Glomerular visceral epithelial cell (primary cell): ENCODE measurements around the gene CHTF18.
"Not testable (repeated sequence)": the region's sequence is repeated elsewhere in the genome, so short reads cannot be mapped to it uniquely, and the experiment has no call there.

Source experiments
- DNase-seq: peaks from one replicate; pipeline ENCODE4 v3.0.0-alpha.2; 2016; ENCODE audit errors: extremely low spot score

Gene CHTF18

GRCh38 chr16:830871-831570, 42.6 kb downstream of the CHTF18 start:
- DNase-seq: no peak

DNA sequence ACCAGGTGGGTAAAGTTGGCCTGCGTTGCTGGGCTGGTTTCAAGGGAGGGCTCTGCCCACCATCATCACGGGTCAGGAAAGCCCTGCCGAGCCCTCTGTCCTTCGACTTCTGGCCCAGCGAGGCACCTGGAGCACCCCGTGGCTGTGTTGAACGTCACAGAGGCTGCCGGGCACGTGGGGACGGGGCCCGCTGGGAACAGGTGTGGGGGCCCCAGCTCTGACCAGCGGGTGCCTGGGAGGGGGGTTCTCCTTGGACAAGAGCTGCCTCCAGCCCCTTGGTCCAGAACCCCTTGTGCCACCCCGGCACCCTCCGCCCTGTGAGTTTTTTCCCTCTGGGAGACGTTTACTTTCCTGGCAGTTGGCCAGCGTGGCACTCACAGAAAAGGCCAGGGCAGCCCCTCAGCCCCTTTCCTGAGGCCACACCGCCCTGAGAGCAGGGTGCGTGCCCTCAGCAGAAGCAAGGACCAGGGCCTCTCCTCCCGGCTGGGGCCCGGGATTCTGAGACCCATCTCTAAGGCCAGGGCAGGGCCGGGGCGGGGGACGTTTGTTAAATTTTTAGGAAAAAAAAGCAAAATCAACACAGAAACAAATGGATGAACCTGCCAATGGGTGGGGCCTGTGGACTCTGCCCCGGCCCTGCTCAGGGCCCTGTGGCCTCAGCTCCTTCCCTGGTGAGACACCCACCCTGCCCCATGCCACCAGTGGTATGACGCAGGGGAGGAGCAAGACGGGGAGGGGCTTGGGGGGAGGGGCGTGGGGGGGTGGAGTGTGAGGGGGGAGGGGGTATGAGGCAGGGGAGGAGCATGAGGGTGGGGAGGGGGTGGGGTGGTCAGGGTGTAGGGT, 43.4 kb downstream of the CHTF18 start:
- DNase-seq: no peak

- DNase-seq: no peak
Measured at GRCh38 chr16:832652-833336, 44.4 kb downstream of the CHTF18 start.

DNA sequence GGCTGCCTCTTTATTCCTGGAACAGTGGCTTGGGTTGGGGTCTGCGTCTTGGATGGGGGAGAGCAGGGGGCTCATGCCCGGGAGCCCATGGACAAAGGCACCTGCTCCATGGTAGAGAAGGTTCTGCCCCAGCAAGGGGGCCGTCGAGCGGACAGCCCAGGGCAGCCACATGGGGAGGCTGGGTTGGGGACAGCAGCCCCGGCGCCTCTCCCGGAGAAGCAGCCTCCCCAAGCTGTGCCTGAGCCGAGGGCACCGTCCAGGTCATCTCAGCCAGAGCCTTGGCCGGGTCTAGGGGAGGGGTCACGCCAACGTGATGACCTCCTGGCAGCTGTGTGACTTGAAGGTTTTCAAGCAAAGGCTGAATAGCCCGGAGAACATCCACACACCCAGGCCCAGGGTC, 45.0 kb downstream of the CHTF18 start:
- no peak for DNase-seq

DNA sequence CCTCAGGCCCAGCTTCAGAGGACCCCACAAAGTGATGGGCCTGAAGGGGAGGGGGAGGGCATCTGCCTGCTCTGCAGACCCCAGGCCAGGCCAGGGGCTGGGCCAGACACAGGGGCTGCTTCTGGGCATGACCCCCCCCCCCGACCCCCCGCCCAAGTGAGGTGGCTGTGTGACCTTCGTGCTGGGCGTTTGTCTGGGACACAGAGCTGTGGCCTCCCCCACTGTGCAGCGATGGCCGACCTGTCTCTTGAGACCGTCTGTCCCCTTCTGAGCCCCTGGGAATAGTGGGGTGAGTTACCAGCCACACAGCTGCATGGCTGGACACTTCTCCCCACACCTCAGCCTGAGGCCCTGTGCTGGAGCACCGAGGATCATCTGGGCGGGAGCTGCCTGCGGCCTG, 47.0 kb downstream of the CHTF18 start:
- no peak for DNase-seq

DNA sequence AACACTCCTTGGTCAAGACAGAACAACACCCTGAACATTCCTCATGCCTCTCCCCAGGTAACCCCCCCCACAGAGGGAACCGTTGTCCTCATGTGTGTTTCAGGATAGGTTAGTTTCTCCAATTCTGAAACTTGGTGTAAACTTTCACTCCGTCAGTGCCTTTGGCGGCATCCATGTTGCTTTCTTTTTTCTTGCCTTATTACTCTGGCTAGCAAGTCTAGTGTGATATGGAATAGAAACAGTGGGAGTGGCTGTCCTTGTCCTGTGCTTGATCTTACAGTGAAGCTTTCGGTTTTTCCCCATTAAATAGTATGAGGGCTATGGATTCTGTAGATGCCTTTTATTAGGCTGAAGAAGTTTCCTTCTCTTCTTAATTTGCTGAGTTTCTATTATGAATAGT, 47.8 kb downstream of the CHTF18 start:
- no peak for DNase-seq

GRCh38 chr16:836822-837221, 48.4 kb downstream of the CHTF18 start:
- DNase-seq: not testable (repeated sequence)

GRCh38 chr16:838741-839140, 50.3 kb downstream of the CHTF18 start:
- DNase-seq: no peak

GRCh38 chr16:839643-840408, 51.4 kb downstream of the CHTF18 start:
- no peak for DNase-seq

DNA sequence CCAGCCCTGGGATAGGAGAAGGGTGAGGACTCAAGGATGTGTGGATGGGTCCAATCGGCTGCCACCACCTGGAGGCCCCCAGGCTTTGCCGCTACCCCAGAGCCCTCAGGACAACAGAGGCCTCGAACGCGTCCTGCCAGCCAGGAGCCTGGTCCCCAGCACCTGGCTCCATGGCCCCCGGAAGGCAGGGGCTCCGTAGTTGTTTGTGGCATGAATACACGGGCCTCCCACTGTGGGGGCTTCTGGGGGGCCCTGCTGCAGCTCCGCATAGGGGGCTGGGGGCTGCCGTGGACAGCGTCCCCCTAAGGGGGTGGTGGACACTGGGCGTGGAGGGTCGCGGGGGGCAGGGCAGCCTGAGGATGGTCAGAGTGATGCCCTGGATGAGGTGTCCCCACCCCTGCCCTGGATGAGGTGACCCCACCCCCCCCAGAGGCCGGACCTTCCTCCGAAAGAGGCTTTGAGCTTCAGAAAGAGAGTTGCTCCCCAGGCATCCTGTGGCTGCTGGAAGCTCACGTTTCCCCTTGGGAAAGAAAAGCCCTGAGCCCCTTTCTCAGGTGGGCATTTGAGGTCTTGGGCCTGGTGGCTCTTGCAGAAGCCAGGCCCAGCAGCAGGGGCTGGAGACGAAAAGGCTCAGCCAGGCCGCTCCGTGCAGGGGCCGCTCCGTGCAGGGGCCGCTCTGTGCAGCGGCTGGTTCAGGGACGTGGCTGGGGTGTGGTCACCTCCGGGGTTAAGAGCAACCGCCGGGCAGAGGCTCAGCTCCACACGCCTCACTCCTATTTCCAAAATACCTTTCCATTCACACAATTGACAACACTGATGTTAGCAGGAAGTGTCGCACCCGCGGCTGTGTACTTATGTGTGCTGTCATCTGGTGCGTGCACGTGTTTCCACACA, 52.4 kb downstream of the CHTF18 start:
- DNase-seq: no peak

DNA sequence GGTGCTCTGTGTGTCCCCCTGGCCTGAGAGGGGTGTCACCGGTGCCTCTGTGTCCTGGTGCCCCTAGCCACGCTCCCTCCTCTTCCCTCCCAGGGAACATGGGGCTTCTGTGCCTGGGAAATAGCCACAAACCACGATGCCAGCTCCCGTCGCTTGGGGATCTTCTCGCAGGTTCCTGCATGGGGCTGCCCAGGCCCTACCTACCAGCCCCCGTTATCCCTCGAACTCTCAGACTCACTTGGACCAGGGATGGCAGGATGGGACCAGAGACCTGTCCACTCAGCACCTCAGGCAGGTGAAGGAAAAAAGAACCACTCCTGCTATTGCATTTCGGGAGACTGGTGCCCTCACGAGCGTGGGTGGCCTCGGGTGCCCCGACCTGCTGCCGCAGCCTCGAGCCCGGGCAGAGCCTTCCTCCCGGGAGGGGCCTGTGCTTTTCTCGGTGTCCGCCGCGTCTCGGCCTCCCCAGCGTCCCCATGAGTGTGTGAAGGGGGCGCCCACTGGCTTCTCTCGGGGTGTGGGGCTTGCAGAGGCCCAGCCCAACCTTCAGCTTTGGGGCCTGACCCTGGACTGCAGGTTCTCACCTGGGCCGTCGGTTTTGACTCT, 53.1 kb downstream of the CHTF18 start:
- no peak for DNase-seq

DNA sequence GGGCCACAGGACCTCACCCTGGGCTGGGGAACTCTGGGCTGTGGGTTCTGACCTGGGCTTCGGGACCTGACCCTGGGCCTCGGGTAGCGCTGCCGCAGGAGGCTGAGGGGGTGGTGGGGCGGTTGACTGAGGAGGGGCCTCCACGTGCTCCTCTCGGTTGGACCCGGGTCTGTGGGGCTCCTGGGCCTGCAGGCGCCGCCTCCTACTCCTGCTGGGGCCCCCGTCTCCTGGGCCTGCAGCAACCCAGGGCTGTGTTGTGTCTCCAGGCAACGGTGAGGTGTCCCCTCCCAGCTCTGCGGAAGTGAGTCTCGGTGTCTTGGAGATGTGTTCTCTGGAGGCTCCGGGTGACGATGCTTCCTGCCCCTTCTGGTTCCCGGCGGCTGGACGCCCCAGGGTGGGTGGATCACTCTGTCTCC, 53.6 kb downstream of the CHTF18 start:
- no peak for DNase-seq

GRCh38 chr16:842711-843560, 54.5 kb downstream of the CHTF18 start:
- no peak for DNase-seq

DNA sequence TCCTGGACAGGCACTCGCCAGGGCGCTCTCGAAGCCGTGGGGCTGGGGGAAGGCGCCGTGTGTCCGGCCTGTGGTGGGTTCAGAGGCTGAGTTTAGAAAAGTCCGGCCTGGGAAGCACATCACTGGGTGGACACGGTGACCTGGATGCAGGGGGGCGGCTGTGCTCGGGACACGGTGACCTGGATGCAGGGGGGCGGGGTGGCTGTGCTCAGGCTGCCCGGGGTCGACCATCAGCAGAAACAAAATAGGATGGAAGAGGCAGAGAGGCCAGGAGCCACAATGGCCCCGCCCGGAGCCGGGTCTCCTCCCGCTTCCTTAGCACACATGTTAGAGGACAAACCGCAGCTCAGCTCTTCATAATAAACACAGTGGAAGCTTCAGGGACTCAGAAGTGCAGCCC, 55.4 kb downstream of the CHTF18 start:
- DNase-seq: no peak

- no peak for DNase-seq
Measured at GRCh38 chr16:844638-845350, 56.4 kb downstream of the CHTF18 start.

DNA sequence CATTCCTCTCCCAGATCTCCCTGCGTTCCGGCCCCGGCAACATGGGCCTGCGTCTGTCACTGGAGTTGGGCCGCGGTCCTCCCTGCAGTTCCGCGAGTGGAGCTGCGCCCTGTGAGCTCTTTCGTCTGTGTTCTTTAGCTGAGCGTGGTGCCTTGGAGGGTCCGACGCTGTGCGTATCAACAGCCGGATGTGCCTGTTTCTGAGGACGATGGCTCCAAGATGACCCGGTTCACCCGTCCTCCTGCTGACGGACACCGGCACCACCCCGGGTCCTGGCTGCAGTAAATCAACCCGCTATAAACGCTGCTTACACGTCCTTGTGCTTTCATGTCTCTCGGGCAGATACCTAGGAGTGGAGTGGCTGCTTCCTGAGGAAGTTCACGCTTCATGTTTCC, 56.9 kb downstream of the CHTF18 start:
- DNase-seq: no peak

GRCh38 chr16:847151-847550, 58.7 kb downstream of the CHTF18 start:
- DNase-seq: no peak
